Stimulated activated effector memory CD8-positive, alpha-beta T cell treated with anti-CD3 and anti-CD28 coated beads, Interleukin-12 subunit alpha, Interleukin-12 subunit beta, amount 100 ng/mL, for 72 hours (primary cell): ENCODE data around the gene RBM15.

Source experiments
- ATAC-seq: fragments of 150-1000 bp; cut with Tn5 transposase; 2 replicates; pipeline ENCODE4 v1.10.0; 2021
- DNase-seq, 2 donors: peaks; one replicate each; pipeline ENCODE4 v3.0.0; 2021 to 2022; ENCODE audit warnings: low spot score in 2 of 2
- H3K27ac Mint-ChIP-seq: one replicate; pipeline ENCODE4 v1.8.0; 2022; ENCODE audit warnings: mild to moderate bottlenecking, mixed read lengths
- H3K36me3 Mint-ChIP-seq: one replicate; pipeline ENCODE4 v1.8.0; 2022; ENCODE audit warnings: mild to moderate bottlenecking, mixed read lengths
- H3K4me1 Mint-ChIP-seq: one replicate; pipeline ENCODE4 v1.8.0; 2022; ENCODE audit warnings: mixed read lengths
- H3K4me3 Mint-ChIP-seq: one replicate; pipeline ENCODE4 v1.8.0; 2022; ENCODE audit warnings: mild to moderate bottlenecking, mixed read lengths
- H3K9me3 Mint-ChIP-seq: one replicate; pipeline ENCODE4 v1.8.0; 2022; ENCODE audit warnings: mixed read lengths

The RBM15 gene

DNA sequence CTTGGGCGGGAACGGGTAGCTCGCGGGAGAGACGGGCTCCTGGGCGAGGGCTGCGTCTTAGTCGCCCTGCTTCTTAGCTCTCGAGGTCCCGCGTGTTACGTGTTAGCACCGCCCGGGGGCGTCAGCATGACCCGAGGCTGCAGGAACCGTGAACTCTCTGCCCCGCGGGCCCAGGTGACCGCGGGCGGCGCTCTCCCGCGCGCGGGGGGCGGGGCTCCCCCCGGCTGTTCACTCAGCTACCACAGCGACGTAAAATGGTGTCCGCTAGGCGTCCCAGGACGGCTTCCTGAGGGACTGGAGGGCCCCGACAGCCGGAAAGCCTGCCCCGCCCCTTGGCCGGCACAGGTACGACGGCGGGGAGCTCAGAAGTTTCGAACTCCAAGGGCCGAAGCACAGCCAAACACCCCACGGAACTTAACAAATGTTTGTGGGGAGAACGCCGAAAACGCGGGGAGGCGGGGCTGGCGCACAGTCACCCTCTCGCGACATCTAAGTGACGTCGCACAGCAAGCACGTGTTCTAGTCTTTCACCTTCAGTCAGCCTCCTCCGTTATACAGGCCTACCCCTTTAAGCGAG lies 780 bp upstream of the RBM15 start:
- DNase-seq (peak; percentile 94 to 97), ATAC-seq (peak; percentile 87)
- H3K36me3 Mint-ChIP-seq = no peaks in the 10 kb centered on the region
- H3K4me3 Mint-ChIP-seq = no peak overlapping the region
- H3K9me3 Mint-ChIP-seq = no peaks in the 10 kb centered on the region
- peaks cover 50% of the 10 kb centered on the region for H3K4me1 Mint-ChIP-seq
- H3K27ac Mint-ChIP-seq = no peak overlapping the region

GRCh38 chr1:110339407-110340206 lies 430 bp downstream of the RBM15 start:
- DNase-seq = peak; percentile 36 to 79
- Mint-ChIP-seq H3K4me3 (no peak overlapping the region), H3K27ac (no peak overlapping the region), H3K4me1 (peaks cover 61% of the 10 kb centered on the region), H3K36me3 (no peaks in the 10 kb centered on the region), H3K9me3 (no peaks in the 10 kb centered on the region)
- ATAC-seq = peak; percentile 35

DNA sequence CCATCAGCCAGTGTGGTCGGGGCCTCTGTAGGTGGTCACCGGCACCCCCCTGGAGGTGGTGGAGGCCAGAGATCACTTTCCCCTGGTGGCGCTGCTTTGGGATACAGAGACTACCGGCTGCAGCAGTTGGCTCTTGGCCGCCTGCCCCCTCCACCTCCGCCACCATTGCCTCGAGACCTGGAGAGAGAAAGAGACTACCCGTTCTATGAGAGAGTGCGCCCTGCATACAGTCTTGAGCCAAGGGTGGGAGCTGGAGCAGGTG lies 961 bp downstream of the RBM15 start:
- Mint-ChIP-seq H3K9me3 (no peaks in the 10 kb centered on the region), H3K36me3 (no peaks in the 10 kb centered on the region), H3K4me1 (peaks cover 61% of the 10 kb centered on the region), H3K27ac (no peak overlapping the region), H3K4me3 (no peak overlapping the region)
- DNase-seq = no peak
- no peak for ATAC-seq

- DNase-seq = no peak
- Mint-ChIP-seq H3K36me3 (no peaks in the 10 kb centered on the region), H3K27ac (peak overlapping the region; percentile 81), H3K4me1 (peaks cover 63% of the 10 kb centered on the region), H3K4me3 (no peak overlapping the region), H3K9me3 (no peaks in the 10 kb centered on the region)
- ATAC-seq = no peak
These were observed 2.1 kb downstream of the RBM15 start for GRCh38 chr1:110341146-110341871.

DNA sequence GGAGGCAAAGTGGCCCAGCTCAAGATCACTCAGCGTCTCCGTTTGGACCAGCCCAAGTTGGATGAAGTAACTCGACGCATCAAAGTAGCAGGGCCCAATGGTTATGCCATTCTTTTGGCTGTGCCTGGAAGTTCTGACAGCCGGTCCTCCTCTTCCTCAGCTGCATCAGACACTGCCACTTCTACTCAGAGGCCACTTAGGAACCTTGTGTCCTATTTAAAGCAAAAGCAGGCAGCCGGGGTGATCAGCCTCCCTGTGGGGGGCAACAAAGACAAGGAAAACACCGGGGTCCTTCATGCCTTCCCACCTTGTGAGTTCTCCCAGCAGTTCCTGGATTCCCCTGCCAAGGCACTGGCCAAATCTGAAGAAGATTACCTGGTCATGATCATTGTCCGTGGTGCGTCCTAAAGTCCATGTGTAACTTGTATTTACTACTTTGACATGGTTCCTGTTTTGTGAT lies 2.7 kb downstream of the RBM15 start:
- H3K27ac Mint-ChIP-seq = peak overlapping the region; percentile 81
- no peak overlapping the region for H3K4me3 Mint-ChIP-seq
- ATAC-seq = no peak

DNA sequence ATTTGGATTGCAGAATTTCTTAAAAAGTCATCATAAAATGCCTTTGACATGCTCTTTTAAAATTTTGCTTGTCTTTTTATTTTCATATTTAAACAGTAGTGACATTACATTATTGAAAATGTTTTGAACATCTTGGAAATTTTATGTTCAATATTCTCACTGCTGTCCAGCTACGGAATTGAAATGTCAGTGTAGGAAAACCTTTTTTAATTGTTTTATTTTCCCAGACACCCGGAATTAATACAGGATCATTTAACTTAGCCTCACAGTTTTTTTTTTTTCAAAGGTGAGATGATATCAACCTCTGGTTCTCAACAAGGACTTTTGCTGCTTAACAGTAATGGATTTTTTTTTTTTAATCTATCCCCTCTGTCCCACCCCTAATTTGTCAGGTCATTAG lies 4.1 kb downstream of the RBM15 start:
- DNase-seq (no peak), ATAC-seq (no peak)
- H3K36me3 Mint-ChIP-seq = no peaks in the 10 kb centered on the region
- no peak overlapping the region for H3K4me3 Mint-ChIP-seq
- peaks cover 77% of the 10 kb centered on the region for H3K4me1 Mint-ChIP-seq
- H3K9me3 Mint-ChIP-seq = no peaks in the 10 kb centered on the region
- peak overlapping the region; percentile 81 for H3K27ac Mint-ChIP-seq

More for the DNA sequence above, 2.7 kb downstream of the RBM15 start:
- DNase-seq = no peak
- Mint-ChIP-seq H3K9me3 (no peaks in the 10 kb centered on the region), H3K4me1 (peaks cover 64% of the 10 kb centered on the region), H3K36me3 (no peaks in the 10 kb centered on the region)

- Mint-ChIP-seq H3K4me1 (peaks cover 85% of the 10 kb centered on the region), H3K9me3 (no peaks in the 10 kb centered on the region), H3K36me3 (no peaks in the 10 kb centered on the region), H3K27ac (peak overlapping the region; percentile 81), H3K4me3 (no peak overlapping the region)
- no peak for ATAC-seq
- DNase-seq = no peak
These were observed 5.0 kb downstream of the RBM15 start for GRCh38 chr1:110344152-110344551.

GRCh38 chr1:110345480-110345879 lies 6.3 kb downstream of the RBM15 start:
- DNase-seq = no peak
- H3K27ac Mint-ChIP-seq = peak overlapping the region; percentile 82
- no peaks in the 10 kb centered on the region for H3K36me3 Mint-ChIP-seq
- no peaks in the 10 kb centered on the region for H3K9me3 Mint-ChIP-seq
- H3K4me1 Mint-ChIP-seq = peaks cover 88% of the 10 kb centered on the region
- H3K4me3 Mint-ChIP-seq = peak overlapping the region; percentile 58
- peak; percentile 76 for ATAC-seq

GRCh38 chr1:110346690-110347089 lies 7.5 kb downstream of the RBM15 start:
- Mint-ChIP-seq H3K9me3 (no peaks in the 10 kb centered on the region), H3K27ac (no peak overlapping the region), H3K4me3 (peak overlapping the region; percentile 58), H3K36me3 (peaks cover 7% of the 10 kb centered on the region), H3K4me1 (peaks cover 80% of the 10 kb centered on the region)
- ATAC-seq (peak; percentile 48), DNase-seq (no peak)

- peak overlapping the region; percentile 58 for H3K4me3 Mint-ChIP-seq
These were observed 8.2 kb downstream of the RBM15 start for GRCh38 chr1:110347182-110347893.

GRCh38 chr1:110348050-110348449 lies 8.9 kb downstream of the RBM15 start:
- peaks cover 71% of the 10 kb centered on the region for H3K4me1 Mint-ChIP-seq
- H3K27ac Mint-ChIP-seq = peak overlapping the region; percentile 46
- ATAC-seq = no peak
- H3K36me3 Mint-ChIP-seq = peaks cover 20% of the 10 kb centered on the region
- peak overlapping the region; percentile 19 for H3K4me3 Mint-ChIP-seq
- no peak for DNase-seq
- no peaks in the 10 kb centered on the region for H3K9me3 Mint-ChIP-seq

More at GRCh38 chr1:110347182-110347893, 8.2 kb downstream of the RBM15 start:
- Mint-ChIP-seq H3K27ac (peak overlapping the region; percentile 23), H3K4me1 (peaks cover 75% of the 10 kb centered on the region), H3K36me3 (peaks cover 13% of the 10 kb centered on the region), H3K9me3 (no peaks in the 10 kb centered on the region)
- ATAC-seq (no peak), DNase-seq (no peak)

DNA sequence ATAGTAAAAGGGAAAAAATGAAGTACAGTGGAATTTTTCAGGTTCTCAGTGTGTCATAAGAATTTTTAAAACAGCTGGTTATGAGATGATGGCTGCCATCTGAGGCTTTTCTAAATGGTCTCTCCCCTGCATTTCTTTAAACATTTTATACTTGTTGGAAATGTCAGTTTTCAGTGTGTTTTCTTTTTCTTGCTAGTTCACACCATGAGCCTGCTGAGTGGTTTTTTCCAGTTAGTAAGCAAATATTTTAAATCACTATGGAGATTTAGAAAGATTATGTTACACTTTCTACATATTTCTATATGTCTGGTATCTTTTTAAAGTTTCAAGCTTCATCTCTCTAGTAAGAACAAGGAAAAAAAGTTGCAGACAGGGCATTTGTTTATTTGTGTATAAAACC lies 9.6 kb downstream of the RBM15 start:
- no peaks in the 10 kb centered on the region for H3K9me3 Mint-ChIP-seq
- peaks cover 71% of the 10 kb centered on the region for H3K4me1 Mint-ChIP-seq
- ATAC-seq (no peak), DNase-seq (no peak)
- peaks cover 27% of the 10 kb centered on the region for H3K36me3 Mint-ChIP-seq
- peak overlapping the region; percentile 46 for H3K27ac Mint-ChIP-seq
- peak overlapping the region; percentile 19 for H3K4me3 Mint-ChIP-seq

GRCh38 chr1:110350360-110350759 lies 11.2 kb downstream of the RBM15 start:
- ATAC-seq (peak; percentile 60), DNase-seq (no peak)
- peaks cover 42% of the 10 kb centered on the region for H3K36me3 Mint-ChIP-seq
- no peaks in the 10 kb centered on the region for H3K9me3 Mint-ChIP-seq
- no peak overlapping the region for H3K27ac Mint-ChIP-seq
- H3K4me3 Mint-ChIP-seq = peak overlapping the region; percentile 2
- H3K4me1 Mint-ChIP-seq = peaks cover 65% of the 10 kb centered on the region

GRCh38 chr1:110355321-110355720 lies 16.1 kb downstream of the RBM15 start:
- peak overlapping the region; percentile 34 for H3K27ac Mint-ChIP-seq
- DNase-seq (no peak), ATAC-seq (no peak)
- H3K36me3 Mint-ChIP-seq = peaks cover 81% of the 10 kb centered on the region
- no peak overlapping the region for H3K4me3 Mint-ChIP-seq
- no peaks in the 10 kb centered on the region for H3K9me3 Mint-ChIP-seq
- H3K4me1 Mint-ChIP-seq = peaks cover 28% of the 10 kb centered on the region

- no peak for ATAC-seq
- DNase-seq = no peak
- H3K36me3 Mint-ChIP-seq = peaks cover 83% of the 10 kb centered on the region
- no peak overlapping the region for H3K4me3 Mint-ChIP-seq
- H3K4me1 Mint-ChIP-seq = peaks cover 22% of the 10 kb centered on the region
- H3K27ac Mint-ChIP-seq = peak overlapping the region; percentile 34
- H3K9me3 Mint-ChIP-seq = no peaks in the 10 kb centered on the region
These were observed 17.2 kb downstream of the RBM15 start for GRCh38 chr1:110356379-110356778.
